Measurements from ENCODE around the gene CRIM1. TPM values are rescaled to one million over a fixed set of nuclear protein-coding genes. Genes with fewer than 3 reads are reported as not detected.

The CRIM1 gene
- total RNA-seq, 1 donor from 2014 or later = 105 TPM

DNA sequence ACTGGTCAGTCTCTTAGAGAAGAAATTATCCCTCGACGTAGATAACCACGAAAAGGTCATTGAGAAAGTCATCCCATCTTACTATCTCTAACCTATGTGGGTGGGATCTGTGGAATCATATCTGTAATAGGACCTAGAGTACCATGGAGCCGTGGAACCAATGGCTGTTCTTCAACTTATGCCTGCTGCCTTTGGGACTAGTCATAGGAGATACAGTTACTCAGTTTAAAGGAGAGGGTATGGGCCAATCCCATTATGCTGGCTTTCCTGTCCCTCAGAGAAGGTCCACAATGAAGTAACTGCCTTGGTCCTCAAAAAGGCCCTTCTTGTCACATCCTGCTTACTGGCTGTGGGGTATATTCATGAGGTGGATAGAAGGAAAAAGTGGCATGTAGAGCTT is 164.9 kb downstream of the CRIM1 start:
- Histone ChIP-seq H3K4me1 (no peaks in the 10 kb centered on the region), H3K36me3 (peaks cover 95% of the 10 kb centered on the region), H3K27me3 (ENCODE audit: low read depth) (no peaks in the 10 kb centered on the region), H3K9me3 (no peaks in the 10 kb centered on the region), H3K4me3 (no peak overlapping the region), H3K27ac (no peak overlapping the region)
- ATAC-seq (no peak), DNase-seq (no peak)
- intact Hi-C loops (cut with DNase I) = no loop called here
- TF ChIP-seq, protein P1, sequence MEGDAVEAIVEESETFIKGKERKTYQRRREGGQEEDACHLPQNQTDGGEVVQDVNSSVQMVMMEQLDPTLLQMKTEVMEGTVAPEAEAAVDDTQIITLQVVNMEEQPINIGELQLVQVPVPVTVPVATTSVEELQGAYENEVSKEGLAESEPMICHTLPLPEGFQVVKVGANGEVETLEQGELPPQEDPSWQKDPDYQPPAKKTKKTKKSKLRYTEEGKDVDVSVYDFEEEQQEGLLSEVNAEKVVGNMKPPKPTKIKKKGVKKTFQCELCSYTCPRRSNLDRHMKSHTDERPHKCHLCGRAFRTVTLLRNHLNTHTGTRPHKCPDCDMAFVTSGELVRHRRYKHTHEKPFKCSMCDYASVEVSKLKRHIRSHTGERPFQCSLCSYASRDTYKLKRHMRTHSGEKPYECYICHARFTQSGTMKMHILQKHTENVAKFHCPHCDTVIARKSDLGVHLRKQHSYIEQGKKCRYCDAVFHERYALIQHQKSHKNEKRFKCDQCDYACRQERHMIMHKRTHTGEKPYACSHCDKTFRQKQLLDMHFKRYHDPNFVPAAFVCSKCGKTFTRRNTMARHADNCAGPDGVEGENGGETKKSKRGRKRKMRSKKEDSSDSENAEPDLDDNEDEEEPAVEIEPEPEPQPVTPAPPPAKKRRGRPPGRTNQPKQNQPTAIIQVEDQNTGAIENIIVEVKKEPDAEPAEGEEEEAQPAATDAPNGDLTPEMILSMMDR (IDR thresholded peaks at IDR 0.05) = no peak

DNA sequence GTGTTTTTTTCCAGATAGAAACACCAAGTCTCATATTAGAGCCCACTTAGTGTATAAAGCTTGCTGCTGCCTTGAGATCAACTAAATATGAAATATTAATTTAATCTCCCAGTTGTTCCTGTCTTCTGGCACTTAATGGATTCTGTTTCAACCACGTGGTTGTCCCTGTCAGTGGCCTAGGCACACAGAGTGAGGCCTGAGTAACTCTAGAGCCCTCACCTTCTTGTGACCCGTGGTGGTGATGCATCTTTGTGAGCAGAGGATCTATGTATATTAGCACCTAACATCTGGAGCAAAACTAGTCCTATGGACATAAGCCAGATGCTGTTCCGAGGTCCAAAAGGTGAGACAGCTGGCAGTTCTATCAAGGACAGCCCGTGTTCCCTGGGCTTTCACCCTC is 167.6 kb downstream of the CRIM1 start:
- H3K36me3 ChIP-seq = peaks cover 81% of the 10 kb centered on the region
- H3K27me3 ChIP-seq (ENCODE audit: low read depth) = no peaks in the 10 kb centered on the region
- no peak overlapping the region for H3K4me3 ChIP-seq
- no peak for ATAC-seq
- no peak overlapping the region for H3K27ac ChIP-seq
- TF ChIP-seq, protein P1 (IDR thresholded peaks at IDR 0.05) = no peak
- no peaks in the 10 kb centered on the region for H3K9me3 ChIP-seq
- intact Hi-C loops (cut with DNase I) = no loop called here
- DNase-seq = no peak
- H3K4me1 ChIP-seq = no peaks in the 10 kb centered on the region

DNA sequence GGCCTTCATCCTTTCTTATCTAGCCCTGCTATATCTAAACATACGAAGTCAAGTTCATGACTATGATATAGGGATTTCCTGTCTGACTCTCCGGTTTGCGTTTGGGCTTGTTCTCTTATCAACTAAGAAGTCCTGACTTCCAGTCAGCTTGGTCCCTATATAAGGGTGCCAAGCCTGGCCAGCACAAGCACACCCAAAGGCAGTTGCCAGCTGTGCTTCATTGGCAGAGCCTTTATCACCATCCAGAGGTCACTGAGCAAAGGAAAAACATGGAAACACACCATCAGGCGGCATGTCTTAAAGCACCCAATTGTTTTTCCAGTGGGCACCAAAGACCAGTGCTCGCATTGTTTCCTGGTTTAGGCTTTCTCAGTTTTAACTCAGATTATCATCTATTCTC is 169.7 kb downstream of the CRIM1 start:
- Histone ChIP-seq H3K36me3 (peaks cover 60% of the 10 kb centered on the region), H3K27ac (no peak overlapping the region), H3K4me3 (no peak overlapping the region), H3K4me1 (no peaks in the 10 kb centered on the region), H3K9me3 (no peaks in the 10 kb centered on the region), H3K27me3 (ENCODE audit: low read depth) (no peaks in the 10 kb centered on the region)
- TF ChIP-seq, protein P1 (IDR thresholded peaks at IDR 0.05) = no peak
- DNase-seq = no peak
- intact Hi-C loops (cut with DNase I) = no loop called here
- ATAC-seq = no peak

DNA sequence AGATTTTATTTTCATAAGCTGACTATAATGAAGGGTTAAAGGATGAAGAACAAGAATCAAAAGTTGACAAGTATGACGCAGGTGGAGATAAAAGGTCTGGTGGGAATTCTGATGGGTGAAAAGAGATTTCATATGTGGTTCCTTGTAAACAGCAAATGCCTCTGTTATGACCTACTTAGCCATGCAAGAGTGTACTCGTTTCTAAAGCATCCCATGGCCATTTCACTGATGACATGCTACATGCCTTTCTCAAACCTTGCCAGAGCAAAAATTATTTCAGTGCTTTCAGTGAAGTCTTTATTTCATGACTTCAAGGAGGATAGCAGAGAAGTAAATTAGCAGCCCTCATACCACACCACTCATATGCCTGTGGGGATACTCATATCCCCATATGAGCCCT is 170.6 kb downstream of the CRIM1 start:
- peaks cover 50% of the 10 kb centered on the region for H3K36me3 ChIP-seq
- intact Hi-C loops (cut with DNase I) = no loop called here
- H3K27me3 ChIP-seq (ENCODE audit: low read depth) = no peaks in the 10 kb centered on the region
- ATAC-seq (no peak), DNase-seq (no peak)
- TF ChIP-seq, protein P1 (IDR thresholded peaks at IDR 0.05) = no peak
- no peaks in the 10 kb centered on the region for H3K9me3 ChIP-seq
- H3K4me3 ChIP-seq = no peak overlapping the region
- H3K4me1 ChIP-seq = no peaks in the 10 kb centered on the region
- H3K27ac ChIP-seq = no peak overlapping the region

DNA sequence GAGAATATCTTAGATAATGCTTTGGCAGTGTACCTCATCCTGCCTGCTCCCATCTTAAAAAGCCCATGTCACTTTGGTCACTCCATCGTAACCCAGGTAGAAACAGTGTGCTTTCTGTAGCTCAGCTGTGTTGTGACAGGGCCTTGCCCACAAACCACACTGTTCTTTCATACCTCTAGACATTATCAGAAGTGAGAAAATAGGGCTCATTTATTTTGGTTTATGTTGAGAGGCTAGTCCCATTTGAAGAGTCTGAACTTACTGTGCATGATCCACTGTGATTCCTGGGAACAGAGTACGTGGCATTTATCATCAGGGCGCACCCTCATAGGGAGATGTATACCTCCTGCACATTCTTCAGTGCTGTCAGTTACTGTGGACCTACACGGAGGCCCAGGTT is 172.7 kb downstream of the CRIM1 start:
- Histone ChIP-seq H3K4me3 (no peak overlapping the region), H3K9me3 (no peaks in the 10 kb centered on the region), H3K4me1 (no peaks in the 10 kb centered on the region), H3K27ac (no peak overlapping the region), H3K27me3 (ENCODE audit: low read depth) (no peaks in the 10 kb centered on the region), H3K36me3 (peaks cover 45% of the 10 kb centered on the region)
- ATAC-seq = no peak
- intact Hi-C loops (cut with DNase I) = no loop called here
- DNase-seq = no peak
- TF ChIP-seq, protein P1 (IDR thresholded peaks at IDR 0.05) = no peak

Data from lower lobe of right lung (tissue), 2 donors.